ENCODE data around the gene RIPOR3.
"Not testable (repeated sequence)": the region's sequence is repeated elsewhere in the genome, so short reads cannot be mapped to it uniquely, and the experiment has no call there.

The RIPOR3 gene

GRCh38 chr20:50680105-50680960 is 11.0 kb downstream of the RIPOR3 start:
- peaks cover 5% of the 10 kb centered on the region for H3K4me1 ChIP-seq (ENCODE audit: insufficient read depth, poor library complexity, severe bottlenecking)
- no peak for TF ChIP-seq CTCF (IDR thresholded peaks at IDR 0.05; ENCODE audit: poor library complexity, severe bottlenecking)
- no peak for ATAC-seq (ENCODE audit: low read depth)
- no peaks in the 10 kb centered on the region for H3K27me3 ChIP-seq (ENCODE audit: insufficient read depth, poor library complexity, severe bottlenecking)
- no peak overlapping the region for H3K27ac ChIP-seq (ENCODE audit: poor library complexity, severe bottlenecking)
- H3K9me3 ChIP-seq (ENCODE audit: severe bottlenecking), result no peaks in the 10 kb centered on the region
- H3K4me3 ChIP-seq (ENCODE audit: severe bottlenecking), result no peak overlapping the region
- H3K36me3 ChIP-seq (ENCODE audit: low read depth), result no peaks in the 10 kb centered on the region
- DNase-seq (ENCODE audit: low spot score), result no peak

- Histone ChIP-seq H3K36me3 (ENCODE audit: low read depth) (no peaks in the 10 kb centered on the region), H3K27ac (ENCODE audit: poor library complexity, severe bottlenecking) (no peak overlapping the region), H3K9me3 (ENCODE audit: severe bottlenecking) (no peaks in the 10 kb centered on the region), H3K27me3 (ENCODE audit: insufficient read depth, poor library complexity, severe bottlenecking) (no peaks in the 10 kb centered on the region), H3K4me3 (ENCODE audit: severe bottlenecking) (no peak overlapping the region), H3K4me1 (ENCODE audit: insufficient read depth, poor library complexity, severe bottlenecking) (peaks cover 5% of the 10 kb centered on the region)
- TF ChIP-seq CTCF (IDR thresholded peaks at IDR 0.05; ENCODE audit: poor library complexity, severe bottlenecking), result no peak
- no peak for ATAC-seq (ENCODE audit: low read depth)
- DNase-seq (ENCODE audit: low spot score), result no peak
Measured at GRCh38 chr20:50679753-50680104, 11.6 kb downstream of the RIPOR3 start.

GRCh38 chr20:50678169-50678898 is 13.0 kb downstream of the RIPOR3 start:
- Histone ChIP-seq H3K36me3 (ENCODE audit: low read depth) (no peaks in the 10 kb centered on the region), H3K4me1 (ENCODE audit: insufficient read depth, poor library complexity, severe bottlenecking) (peaks cover 5% of the 10 kb centered on the region), H3K9me3 (ENCODE audit: severe bottlenecking) (no peaks in the 10 kb centered on the region), H3K27ac (ENCODE audit: poor library complexity, severe bottlenecking) (no peak overlapping the region), H3K27me3 (ENCODE audit: insufficient read depth, poor library complexity, severe bottlenecking) (no peaks in the 10 kb centered on the region), H3K4me3 (ENCODE audit: severe bottlenecking) (no peak overlapping the region)
- no peak for TF ChIP-seq CTCF (IDR thresholded peaks at IDR 0.05; ENCODE audit: poor library complexity, severe bottlenecking)
- ATAC-seq (ENCODE audit: low read depth) (peak; percentile 70), DNase-seq (ENCODE audit: low spot score) (peak; percentile 85)

GRCh38 chr20:50676858-50677257 is 14.5 kb downstream of the RIPOR3 start:
- Histone ChIP-seq H3K27ac (ENCODE audit: poor library complexity, severe bottlenecking) (no peak overlapping the region), H3K27me3 (ENCODE audit: insufficient read depth, poor library complexity, severe bottlenecking) (no peaks in the 10 kb centered on the region), H3K4me1 (ENCODE audit: insufficient read depth, poor library complexity, severe bottlenecking) (peaks cover 5% of the 10 kb centered on the region), H3K36me3 (ENCODE audit: low read depth) (no peaks in the 10 kb centered on the region), H3K4me3 (ENCODE audit: severe bottlenecking) (no peak overlapping the region), H3K9me3 (ENCODE audit: severe bottlenecking) (no peaks in the 10 kb centered on the region)
- ATAC-seq (ENCODE audit: low read depth), result no peak
- DNase-seq (ENCODE audit: low spot score), result no peak
- no peak for TF ChIP-seq CTCF (IDR thresholded peaks at IDR 0.05; ENCODE audit: poor library complexity, severe bottlenecking)

- H3K9me3 ChIP-seq (ENCODE audit: severe bottlenecking); DNase-seq (ENCODE audit: low spot score); H3K36me3 ChIP-seq (ENCODE audit: low read depth); H3K4me1 ChIP-seq (ENCODE audit: insufficient read depth, poor library complexity, severe bottlenecking); H3K27ac ChIP-seq (ENCODE audit: poor library complexity, severe bottlenecking); H3K27me3 ChIP-seq (ENCODE audit: insufficient read depth, poor library complexity, severe bottlenecking); ATAC-seq (ENCODE audit: low read depth); H3K4me3 ChIP-seq (ENCODE audit: severe bottlenecking): not testable (repeated sequence)
Measured at GRCh38 chr20:50676377-50676731, 15.0 kb downstream of the RIPOR3 start.
